Renal cortical epithelial cell (primary cell): ENCODE results near the gene SIGLEC15. TPM values are rescaled to one million over a fixed set of nuclear protein-coding genes. Genes with fewer than 3 reads are reported as not detected.
"Not testable (repeated sequence)": the region's sequence is repeated elsewhere in the genome, so short reads cannot be mapped to it uniquely, and the experiment has no call there.

Experiments used
- DNase-seq: peaks from one replicate; pipeline ENCODE4 v3.0.0-alpha.2; 2011; ENCODE audit warnings: low read depth
- total RNA-seq: library from RNA; depleted of rRNA; stranded (reverse); fragments of >200 nt; gene quantifications from 2 replicates; pipeline ENCODE4 v1.2.3, GENCODE V29; 2014

Gene SIGLEC15
- total RNA-seq: 1.1 and 2.1 TPM in 2 replicates

GRCh38 chr18:45825258-45826044, at the start of gene SIGLEC15:
TSS of gene SIGLEC15 (plus strand) at chr18:45825675. CDS start at chr18:45825729, 54 bp downstream.
- DNase-seq: peak; percentile 80

- no peak for DNase-seq
Measured at GRCh38 chr18:45775743-45776142, 49.7 kb upstream of the SIGLEC15 start.

- peak; percentile 62 for DNase-seq
Measured at GRCh38 chr18:45777393-45777792, 48.1 kb upstream of the SIGLEC15 start.

- no peak for DNase-seq
Measured at GRCh38 chr18:45780568-45780967, 44.9 kb upstream of the SIGLEC15 start.

GRCh38 chr18:45782662-45783061, 42.8 kb upstream of the SIGLEC15 start:
- DNase-seq: no peak

GRCh38 chr18:45783097-45784075, 42.1 kb upstream of the SIGLEC15 start:
- DNase-seq: peak; percentile 72

- no peak for DNase-seq
Measured at GRCh38 chr18:45785134-45785533, 40.3 kb upstream of the SIGLEC15 start.

- DNase-seq: no peak
Measured at GRCh38 chr18:45786941-45787340, 38.5 kb upstream of the SIGLEC15 start.

GRCh38 chr18:45787346-45787745, 38.1 kb upstream of the SIGLEC15 start:
- no peak for DNase-seq

GRCh38 chr18:45788861-45789260, 36.6 kb upstream of the SIGLEC15 start:
- DNase-seq: no peak

- no peak for DNase-seq
Measured at GRCh38 chr18:45792506-45793263, 32.8 kb upstream of the SIGLEC15 start.

- DNase-seq: peak; percentile 98
Measured at GRCh38 chr18:45793264-45793965, 32.1 kb upstream of the SIGLEC15 start.

GRCh38 chr18:45801416-45802004, 24.0 kb upstream of the SIGLEC15 start:
- DNase-seq: no peak

GRCh38 chr18:45802814-45803492, 22.5 kb upstream of the SIGLEC15 start:
- peak; percentile 97 for DNase-seq

- DNase-seq: no peak
Measured at GRCh38 chr18:45805551-45805950, 19.9 kb upstream of the SIGLEC15 start.

GRCh38 chr18:45806226-45806625, 19.2 kb upstream of the SIGLEC15 start:
- peak; percentile 36 for DNase-seq

- DNase-seq: not testable (repeated sequence)
Measured at GRCh38 chr18:45807144-45807543, 18.3 kb upstream of the SIGLEC15 start.

- not testable (repeated sequence) for DNase-seq
Measured at GRCh38 chr18:45814733-45815132, 10.7 kb upstream of the SIGLEC15 start.

- DNase-seq: no peak
Measured at GRCh38 chr18:45817543-45817942, 7.9 kb upstream of the SIGLEC15 start.

GRCh38 chr18:45818765-45819164, 6.7 kb upstream of the SIGLEC15 start:
- not testable (repeated sequence) for DNase-seq
